Nucleus accumbens (tissue), 56 donors: ENCODE data around the gene MAGI1.
"Not testable (repeated sequence)": the region's sequence is repeated elsewhere in the genome, so short reads cannot be mapped to it uniquely, and the experiment has no call there.

ENCODE experiments used
- DNase-seq, 56 donors: peaks; one replicate each; lab custom pipeline; 2025; lab: John Stamatoyannopoulos, UW

Gene MAGI1

DNA sequence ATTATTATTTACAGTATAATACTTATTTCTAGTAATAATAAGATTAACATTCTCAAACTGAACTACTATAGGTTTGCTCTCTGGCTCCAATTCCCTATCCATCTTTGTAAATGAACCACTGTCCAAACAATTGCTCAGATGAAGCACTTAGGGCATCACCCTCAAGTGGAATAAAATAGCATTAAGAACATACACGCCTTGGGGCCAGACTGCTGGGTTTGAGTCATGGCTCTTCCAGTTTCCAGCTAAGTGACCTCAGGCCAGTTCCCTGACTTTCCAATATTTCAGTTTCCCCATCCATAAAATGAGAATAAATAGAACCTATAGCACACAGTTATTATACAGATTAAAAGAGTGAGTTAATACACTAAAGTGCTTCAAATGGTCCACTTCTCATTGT, 507.2 kb downstream of the MAGI1 start:
- no peak for DNase-seq

GRCh38 chr3:65526656-65527055, 512.1 kb downstream of the MAGI1 start:
- DNase-seq = no peak

DNA sequence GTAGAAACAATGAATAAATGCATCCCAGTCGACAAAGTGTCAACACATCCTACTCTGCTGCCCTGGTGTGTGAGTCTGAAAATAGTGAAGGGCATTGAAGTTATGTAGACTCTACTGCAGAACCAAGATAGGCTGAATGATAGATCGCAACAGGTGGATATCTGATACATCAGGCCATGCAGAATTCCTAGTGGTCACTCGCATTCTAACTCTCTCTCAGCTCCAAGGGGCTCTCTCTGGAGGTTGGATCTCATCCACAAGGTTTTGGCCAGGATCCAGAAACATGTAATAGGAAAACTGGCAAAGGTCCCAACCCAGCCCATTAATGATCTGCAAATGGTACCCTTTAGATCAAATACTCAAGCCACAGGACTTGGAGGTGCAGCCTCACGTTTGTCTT, 514.1 kb downstream of the MAGI1 start:
- DNase-seq = peak in 1 of 56 donors; percentile 1

DNA sequence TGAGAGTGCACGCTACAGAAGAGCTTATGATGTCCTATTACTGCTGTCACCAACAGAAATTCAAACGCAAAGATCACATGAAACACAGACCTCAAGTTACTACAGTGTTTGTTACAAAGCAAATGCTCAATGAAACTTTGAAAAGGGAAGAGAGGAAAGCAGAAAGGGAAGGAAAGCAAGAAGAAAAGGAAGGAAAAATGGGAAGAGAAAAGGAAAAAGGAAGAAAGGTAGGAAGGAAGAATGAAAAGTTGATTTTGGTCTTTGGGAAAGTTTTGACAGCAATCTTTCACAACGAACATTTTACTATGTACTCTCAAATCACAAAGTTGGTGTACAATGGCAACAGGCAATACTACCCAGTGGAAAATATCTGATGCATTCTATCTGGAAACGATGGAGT, 514.8 kb downstream of the MAGI1 start:
- DNase-seq = no peak

GRCh38 chr3:65521032-65521431, 517.7 kb downstream of the MAGI1 start:
- no peak for DNase-seq

DNA sequence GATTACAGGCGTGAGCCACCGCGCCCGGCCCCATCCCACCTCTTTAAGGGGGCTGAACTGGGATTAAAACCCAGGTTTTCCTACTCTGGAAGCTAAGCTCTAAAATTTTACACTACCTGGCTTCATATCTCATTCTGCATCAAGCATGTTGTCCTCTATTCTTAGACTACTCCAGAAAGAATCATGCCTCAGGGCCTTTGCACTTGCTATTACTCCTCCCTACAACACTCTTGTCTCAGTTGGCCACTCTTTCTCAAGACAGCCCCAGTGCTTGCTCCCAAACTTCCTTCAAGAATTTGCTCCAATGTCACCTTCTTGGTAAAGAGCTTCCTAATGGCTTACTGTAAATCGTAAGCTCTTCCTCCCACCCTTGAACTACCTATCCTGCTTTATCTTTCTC, 521.7 kb downstream of the MAGI1 start:
- DNase-seq = no peak

- not testable (repeated sequence) for DNase-seq
Observed at GRCh38 chr3:65514317-65514716, 524.4 kb downstream of the MAGI1 start.

GRCh38 chr3:65509423-65509794, 529.3 kb downstream of the MAGI1 start:
- DNase-seq = not testable (repeated sequence)

- DNase-seq = no peak
Observed at GRCh38 chr3:65508750-65509422, 529.8 kb downstream of the MAGI1 start.

- DNase-seq = no peak
Observed at GRCh38 chr3:65507437-65507836, 531.3 kb downstream of the MAGI1 start.

- no peak for DNase-seq
Observed at GRCh38 chr3:65503776-65504175, 534.9 kb downstream of the MAGI1 start.

DNA sequence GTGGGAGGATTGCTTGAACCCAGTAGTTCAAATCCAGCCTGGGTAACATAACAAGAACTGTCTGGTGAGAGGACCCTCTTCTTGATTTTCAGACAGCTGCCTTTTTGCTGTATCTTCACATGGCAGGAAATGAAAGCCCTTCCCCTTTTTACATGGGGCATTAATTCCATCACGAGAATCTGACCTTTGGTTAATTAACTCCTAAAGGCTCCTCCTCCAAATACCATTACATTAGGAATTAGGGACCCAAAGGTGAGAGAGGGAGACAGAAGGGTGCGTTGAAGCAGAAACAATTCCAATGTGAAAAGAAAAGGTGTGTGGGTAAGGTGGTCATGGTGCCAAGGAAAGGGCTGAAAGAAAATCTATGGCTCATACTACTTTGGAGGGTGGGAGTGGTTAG, 536.2 kb downstream of the MAGI1 start:
- DNase-seq = no peak

DNA sequence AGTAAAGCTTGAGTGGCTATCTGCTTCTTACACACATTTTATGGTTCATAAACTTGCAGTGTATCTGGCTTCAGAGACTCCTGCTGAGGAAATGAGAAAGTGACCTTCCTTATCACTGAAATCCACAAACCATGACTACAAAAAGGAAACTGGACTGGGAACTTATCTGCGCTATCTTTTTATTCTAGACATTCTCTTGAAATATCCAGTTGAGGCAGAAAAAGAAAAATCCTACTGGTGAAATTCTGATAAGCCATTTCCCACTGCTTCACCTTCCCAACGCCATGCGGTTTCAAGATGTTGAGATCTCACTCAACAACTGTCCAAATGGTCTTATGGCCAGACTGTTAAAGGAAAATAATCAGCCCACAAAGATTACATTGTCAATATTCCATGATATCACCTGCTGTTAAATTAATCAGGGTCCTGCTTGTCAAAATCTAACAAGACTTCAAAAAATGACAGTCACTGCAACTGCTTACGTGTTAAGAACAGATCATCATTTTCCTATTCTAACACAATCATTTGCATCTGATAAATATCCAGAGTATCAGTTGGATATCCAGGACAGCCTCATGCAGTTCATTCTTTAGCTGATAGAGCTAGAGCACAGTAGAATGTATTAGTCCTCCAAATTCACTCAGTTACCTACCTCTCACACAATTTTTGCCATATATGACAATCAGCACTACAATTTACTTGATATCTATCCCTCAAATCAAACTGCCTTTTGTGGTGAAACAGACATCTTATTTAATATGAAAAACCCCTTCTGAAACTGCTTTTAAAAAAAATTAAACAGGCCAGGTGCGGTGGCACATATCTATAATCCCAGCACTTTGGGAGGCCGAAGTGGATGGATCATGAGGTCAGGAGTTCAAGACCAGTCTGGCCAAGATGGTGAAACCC, 538.1 kb downstream of the MAGI1 start:
- DNase-seq = no peak

- peak in 34 of 56 donors; percentile 1 to 63 (median 18) for DNase-seq
Observed at GRCh38 chr3:65497846-65498245, 540.9 kb downstream of the MAGI1 start.

- no peak for DNase-seq
Observed at GRCh38 chr3:65497236-65497635, 541.5 kb downstream of the MAGI1 start.

DNA sequence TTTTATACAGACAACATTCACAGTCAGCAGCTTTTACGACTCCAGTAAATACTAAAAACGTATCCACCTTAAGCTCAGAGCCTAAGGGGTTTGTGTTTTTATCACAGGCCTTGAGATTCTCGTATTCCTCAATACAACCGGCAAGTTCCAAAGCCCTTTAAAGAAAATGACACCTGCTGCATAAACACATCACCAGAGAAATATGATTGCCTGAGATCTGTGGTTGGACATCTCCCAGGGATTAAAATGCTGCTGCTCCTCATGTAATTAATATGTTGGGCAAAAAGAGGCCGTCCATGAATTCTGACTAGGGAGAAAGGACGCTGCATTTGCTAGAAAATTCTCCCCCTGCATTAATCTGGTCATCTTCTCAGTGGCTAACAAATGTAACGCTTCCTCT, 544.8 kb downstream of the MAGI1 start:
- no peak for DNase-seq

DNA sequence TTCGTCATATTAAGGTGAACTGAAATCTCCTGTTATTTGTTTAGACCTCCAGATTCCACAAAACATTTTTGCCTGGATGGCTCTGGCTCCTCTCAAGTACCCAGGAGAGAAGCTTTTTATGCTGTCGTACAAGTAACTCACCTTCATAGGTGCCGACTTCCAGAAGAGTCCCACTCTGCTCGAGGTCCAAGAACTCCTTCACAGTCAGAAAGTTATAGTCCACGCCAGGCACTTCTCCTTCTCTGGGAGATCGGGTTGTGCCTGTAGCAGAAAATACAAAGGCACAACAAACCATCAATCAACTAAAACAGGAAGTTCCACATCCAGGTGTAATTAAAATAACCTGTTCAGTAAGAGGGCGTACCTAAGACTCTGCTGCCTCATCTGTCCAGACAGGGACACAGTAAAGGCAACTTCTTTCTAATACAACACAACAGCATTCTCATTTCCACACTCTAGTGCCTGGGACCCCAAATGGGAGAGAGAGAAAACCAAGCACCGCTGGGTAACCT, 545.3 kb downstream of the MAGI1 start:
- DNase-seq = no peak

- no peak for DNase-seq
Observed at GRCh38 chr3:65492249-65492648, 546.5 kb downstream of the MAGI1 start.

DNA sequence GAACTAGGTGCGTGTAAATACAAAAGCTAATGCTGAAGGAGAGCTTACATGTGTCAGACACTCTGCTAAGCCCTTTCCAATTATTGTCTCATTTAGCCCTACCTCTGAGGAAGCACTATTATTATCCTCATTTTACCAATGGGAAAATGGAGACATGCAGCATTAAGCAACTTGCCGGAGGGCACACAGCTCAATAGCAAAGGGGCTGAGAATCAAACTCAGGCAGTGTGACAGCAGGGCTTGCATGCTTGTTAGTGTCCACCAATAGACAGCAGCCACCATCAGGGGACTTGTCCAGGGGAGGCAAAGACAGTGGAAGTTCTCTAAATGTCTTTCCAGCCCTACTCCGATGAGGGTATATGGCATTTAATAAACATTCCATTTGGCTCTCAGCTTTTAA, 548.6 kb downstream of the MAGI1 start:
- DNase-seq = no peak

- DNase-seq = no peak
Observed at GRCh38 chr3:65489253-65489652, 549.5 kb downstream of the MAGI1 start.

GRCh38 chr3:65485826-65486469, 552.8 kb downstream of the MAGI1 start:
- peak in 9 of 56 donors; percentile 2 to 52 (median 19) for DNase-seq
